HepG2 (cell line): ENCODE results near the gene TAF13. TPM values are rescaled to one million over a fixed set of nuclear protein-coding genes. Genes with fewer than 3 reads are reported as not detected.

Experiments
- CBX2 ChIP-seq, 2 experiments: fragments of 200-600 bp in 1 of 2; sonication (generic); formaldehyde crosslinking in 1 of 2; IDR thresholded peaks; 2 replicates each; pipeline versions ENCODE4 v1.7.0 to v1.8.1; 2018 to 2022; ENCODE audit warnings: low read depth in 2 of 2, low read length in 1 of 2, mild to moderate bottlenecking in 1 of 2, missing genetic modification reagents in 1 of 2
- PLRG1 ChIP-seq: fragments of 450-650 bp; conservative IDR thresholded peaks from 2 replicates; pipeline ENCODE4 v1.6.1; 2016
- THAP11 ChIP-seq: IDR thresholded peaks from 2 replicates; pipeline ENCODE4 v1.6.1; 2016; ENCODE audit warnings: missing biosample characterization, missing genetic modification reagents
- ZNF788 ChIP-seq: sonication (generic); formaldehyde crosslinking; IDR thresholded peaks from 2 replicates; pipeline ENCODE4 v1.5.0; 2020; ENCODE audit warnings: mild to moderate bottlenecking, missing genetic modification reagents, borderline replicate concordance
- ZNF839 ChIP-seq: sonication (generic); formaldehyde crosslinking; IDR thresholded peaks from 2 replicates; pipeline ENCODE4 v1.4.0; 2020; ENCODE audit warnings: missing genetic modification reagents, mild to moderate bottlenecking, borderline replicate concordance
- ZZZ3 ChIP-seq: sonication (generic); formaldehyde crosslinking; IDR thresholded peaks from 2 replicates; pipeline ENCODE4 v1.4.0; 2020; ENCODE audit warnings: missing genetic modification reagents, mild to moderate bottlenecking, borderline replicate concordance
- polyA plus RNA-seq, 8 experiments: library from polyadenylated mRNA; depleted of rRNA in 3 of 8; stranded (reverse) in 7 of 8; unstranded in 1 of 8; fragments of >200 nt; fragmentation: Illumina TruSeq in 4 of 8; extraction: Trizol in 4 of 8; gene quantifications; 2 replicates each; pipeline versions ENCODE4 v1.2.1 to v1.2.3, GENCODE V29; 2011 to 2016; ENCODE audit warnings: low read depth in 4 of 8, missing spikeins in 1 of 8, mixed read lengths in 1 of 8; ENCODE audit not compliant: insufficient read depth in 1 of 8
- total RNA-seq, 5 experiments: library from RNA; depleted of rRNA; stranded (reverse); fragments of >200 nt; fragmentation: Illumina TruSeq; extraction: Trizol; gene quantifications; 2 replicates each; pipeline ENCODE4 v1.2.3, GENCODE V29; 2016; ENCODE audit warnings: low read depth in 1 of 5
- TF ChIP-seq, protein P1 (sequence below), 2 experiments: fragments of 450-650 bp in 1 of 2; sonication (generic) in 1 of 2; formaldehyde crosslinking; IDR thresholded peaks; 2 replicates each; pipeline versions ENCODE4 v1.5.0 to v1.8.0; 2020 to 2022; ENCODE audit warnings: mild to moderate bottlenecking in 1 of 2, missing genetic modification reagents in 1 of 2
- TF ChIP-seq, protein P2 (sequence below): sonication (generic); formaldehyde crosslinking; IDR thresholded peaks from 2 replicates; pipeline ENCODE4 v1.4.0; 2020; ENCODE audit warnings: missing genetic modification reagents
- TF ChIP-seq, protein P3 (sequence below), 2 experiments: fragments of 450-650 bp in 1 of 2; sonication (generic) in 1 of 2; formaldehyde crosslinking in 1 of 2; IDR thresholded peaks; 2 replicates each; pipeline versions ENCODE4 v1.6.1 to v1.8.0; 2016 to 2022; ENCODE audit warnings: antibody characterized with exemption in 1 of 2, mild to moderate bottlenecking in 1 of 2, missing genetic modification reagents in 1 of 2
- TF ChIP-seq, protein P4 (sequence below): sonication (generic); formaldehyde crosslinking; IDR thresholded peaks from 2 replicates; pipeline ENCODE4 v1.5.1; 2020; ENCODE audit warnings: mild to moderate bottlenecking, missing genetic modification reagents, moderate library complexity

TAF13 gene
- total and polyA plus RNA-seq, 2 of the 13 experiments (the other 11 are each of a cell fraction or from before 2014, with no cell fraction given): 11.5 to 36.3 TPM

DNA sequence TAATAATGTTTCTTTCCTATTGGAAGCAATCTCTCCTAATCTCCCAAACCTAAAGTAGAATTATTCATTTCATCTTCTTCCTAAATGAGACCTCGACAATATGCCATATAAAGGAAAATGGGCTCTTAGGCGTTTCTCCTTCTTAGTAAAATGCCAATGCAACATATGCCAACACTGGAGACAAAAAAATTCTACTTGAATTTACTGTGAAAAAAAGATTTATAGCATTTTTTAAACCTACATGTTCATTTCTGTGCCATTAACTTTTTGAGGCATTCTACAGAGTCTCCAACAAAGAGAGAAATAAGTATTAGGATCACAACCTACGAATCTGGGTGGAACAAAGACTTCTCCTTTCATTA is 35.2 kb downstream of the TAF13 start (continued):
- TF ChIP-seq, protein P1, sequence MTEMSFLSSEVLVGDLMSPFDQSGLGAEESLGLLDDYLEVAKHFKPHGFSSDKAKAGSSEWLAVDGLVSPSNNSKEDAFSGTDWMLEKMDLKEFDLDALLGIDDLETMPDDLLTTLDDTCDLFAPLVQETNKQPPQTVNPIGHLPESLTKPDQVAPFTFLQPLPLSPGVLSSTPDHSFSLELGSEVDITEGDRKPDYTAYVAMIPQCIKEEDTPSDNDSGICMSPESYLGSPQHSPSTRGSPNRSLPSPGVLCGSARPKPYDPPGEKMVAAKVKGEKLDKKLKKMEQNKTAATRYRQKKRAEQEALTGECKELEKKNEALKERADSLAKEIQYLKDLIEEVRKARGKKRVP (CRISPR knock-in tag; IDR thresholded peaks at IDR 0.05): no peak
- TF ChIP-seq, protein P2, sequence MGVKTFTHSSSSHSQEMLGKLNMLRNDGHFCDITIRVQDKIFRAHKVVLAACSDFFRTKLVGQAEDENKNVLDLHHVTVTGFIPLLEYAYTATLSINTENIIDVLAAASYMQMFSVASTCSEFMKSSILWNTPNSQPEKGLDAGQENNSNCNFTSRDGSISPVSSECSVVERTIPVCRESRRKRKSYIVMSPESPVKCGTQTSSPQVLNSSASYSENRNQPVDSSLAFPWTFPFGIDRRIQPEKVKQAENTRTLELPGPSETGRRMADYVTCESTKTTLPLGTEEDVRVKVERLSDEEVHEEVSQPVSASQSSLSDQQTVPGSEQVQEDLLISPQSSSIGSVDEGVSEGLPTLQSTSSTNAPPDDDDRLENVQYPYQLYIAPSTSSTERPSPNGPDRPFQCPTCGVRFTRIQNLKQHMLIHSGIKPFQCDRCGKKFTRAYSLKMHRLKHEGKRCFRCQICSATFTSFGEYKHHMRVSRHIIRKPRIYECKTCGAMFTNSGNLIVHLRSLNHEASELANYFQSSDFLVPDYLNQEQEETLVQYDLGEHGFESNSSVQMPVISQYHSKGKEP (CRISPR knock-in tag): no peak
- TF ChIP-seq ZZZ3 (CRISPR knock-in tag): no peak
- TF ChIP-seq, protein P3, sequence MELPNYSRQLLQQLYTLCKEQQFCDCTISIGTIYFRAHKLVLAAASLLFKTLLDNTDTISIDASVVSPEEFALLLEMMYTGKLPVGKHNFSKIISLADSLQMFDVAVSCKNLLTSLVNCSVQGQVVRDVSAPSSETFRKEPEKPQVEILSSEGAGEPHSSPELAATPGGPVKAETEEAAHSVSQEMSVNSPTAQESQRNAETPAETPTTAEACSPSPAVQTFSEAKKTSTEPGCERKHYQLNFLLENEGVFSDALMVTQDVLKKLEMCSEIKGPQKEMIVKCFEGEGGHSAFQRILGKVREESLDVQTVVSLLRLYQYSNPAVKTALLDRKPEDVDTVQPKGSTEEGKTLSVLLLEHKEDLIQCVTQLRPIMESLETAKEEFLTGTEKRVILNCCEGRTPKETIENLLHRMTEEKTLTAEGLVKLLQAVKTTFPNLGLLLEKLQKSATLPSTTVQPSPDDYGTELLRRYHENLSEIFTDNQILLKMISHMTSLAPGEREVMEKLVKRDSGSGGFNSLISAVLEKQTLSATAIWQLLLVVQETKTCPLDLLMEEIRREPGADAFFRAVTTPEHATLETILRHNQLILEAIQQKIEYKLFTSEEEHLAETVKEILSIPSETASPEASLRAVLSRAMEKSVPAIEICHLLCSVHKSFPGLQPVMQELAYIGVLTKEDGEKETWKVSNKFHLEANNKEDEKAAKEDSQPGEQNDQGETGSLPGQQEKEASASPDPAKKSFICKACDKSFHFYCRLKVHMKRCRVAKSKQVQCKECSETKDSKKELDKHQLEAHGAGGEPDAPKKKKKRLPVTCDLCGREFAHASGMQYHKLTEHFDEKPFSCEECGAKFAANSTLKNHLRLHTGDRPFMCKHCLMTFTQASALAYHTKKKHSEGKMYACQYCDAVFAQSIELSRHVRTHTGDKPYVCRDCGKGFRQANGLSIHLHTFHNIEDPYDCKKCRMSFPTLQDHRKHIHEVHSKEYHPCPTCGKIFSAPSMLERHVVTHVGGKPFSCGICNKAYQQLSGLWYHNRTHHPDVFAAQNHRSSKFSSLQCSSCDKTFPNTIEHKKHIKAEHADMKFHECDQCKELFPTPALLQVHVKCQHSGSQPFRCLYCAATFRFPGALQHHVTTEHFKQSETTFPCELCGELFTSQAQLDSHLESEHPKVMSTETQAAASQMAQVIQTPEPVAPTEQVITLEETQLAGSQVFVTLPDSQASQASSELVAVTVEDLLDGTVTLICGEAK (IDR thresholded peaks at IDR 0.05): no peak
- TF ChIP-seq, protein P3 (CRISPR knock-in tag; IDR thresholded peaks at IDR 0.05): no peak
- no peak for TF ChIP-seq CBX2 (IDR thresholded peaks at IDR 0.05; ENCODE audit: low read depth, low read length)
- no peak for TF ChIP-seq CBX2 (CRISPR knock-in tag; IDR thresholded peaks at IDR 0.05; ENCODE audit: low read depth)
- TF ChIP-seq, protein P4, sequence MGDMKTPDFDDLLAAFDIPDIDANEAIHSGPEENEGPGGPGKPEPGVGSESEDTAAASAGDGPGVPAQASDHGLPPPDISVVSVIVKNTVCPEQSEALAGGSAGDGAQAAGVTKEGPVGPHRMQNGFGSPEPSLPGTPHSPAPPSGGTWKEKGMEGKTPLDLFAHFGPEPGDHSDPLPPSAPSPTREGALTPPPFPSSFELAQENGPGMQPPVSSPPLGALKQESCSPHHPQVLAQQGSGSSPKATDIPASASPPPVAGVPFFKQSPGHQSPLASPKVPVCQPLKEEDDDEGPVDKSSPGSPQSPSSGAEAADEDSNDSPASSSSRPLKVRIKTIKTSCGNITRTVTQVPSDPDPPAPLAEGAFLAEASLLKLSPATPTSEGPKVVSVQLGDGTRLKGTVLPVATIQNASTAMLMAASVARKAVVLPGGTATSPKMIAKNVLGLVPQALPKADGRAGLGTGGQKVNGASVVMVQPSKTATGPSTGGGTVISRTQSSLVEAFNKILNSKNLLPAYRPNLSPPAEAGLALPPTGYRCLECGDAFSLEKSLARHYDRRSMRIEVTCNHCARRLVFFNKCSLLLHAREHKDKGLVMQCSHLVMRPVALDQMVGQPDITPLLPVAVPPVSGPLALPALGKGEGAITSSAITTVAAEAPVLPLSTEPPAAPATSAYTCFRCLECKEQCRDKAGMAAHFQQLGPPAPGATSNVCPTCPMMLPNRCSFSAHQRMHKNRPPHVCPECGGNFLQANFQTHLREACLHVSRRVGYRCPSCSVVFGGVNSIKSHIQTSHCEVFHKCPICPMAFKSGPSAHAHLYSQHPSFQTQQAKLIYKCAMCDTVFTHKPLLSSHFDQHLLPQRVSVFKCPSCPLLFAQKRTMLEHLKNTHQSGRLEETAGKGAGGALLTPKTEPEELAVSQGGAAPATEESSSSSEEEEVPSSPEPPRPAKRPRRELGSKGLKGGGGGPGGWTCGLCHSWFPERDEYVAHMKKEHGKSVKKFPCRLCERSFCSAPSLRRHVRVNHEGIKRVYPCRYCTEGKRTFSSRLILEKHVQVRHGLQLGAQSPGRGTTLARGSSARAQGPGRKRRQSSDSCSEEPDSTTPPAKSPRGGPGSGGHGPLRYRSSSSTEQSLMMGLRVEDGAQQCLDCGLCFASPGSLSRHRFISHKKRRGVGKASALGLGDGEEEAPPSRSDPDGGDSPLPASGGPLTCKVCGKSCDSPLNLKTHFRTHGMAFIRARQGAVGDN (CRISPR knock-in tag): no peak
- TF ChIP-seq THAP11 (CRISPR knock-in tag): no peak
- TF ChIP-seq PLRG1: no peak
- no peak for TF ChIP-seq ZNF788 (CRISPR knock-in tag)
- no peak for TF ChIP-seq ZNF839 (CRISPR knock-in tag)
